Ovary (tissue), 9 donors: ENCODE measurements around the gene DNAAF1. TPM values are rescaled to one million over a fixed set of nuclear protein-coding genes. Genes with fewer than 3 reads are reported as not detected.

Source experiments
- DNase-seq, 5 donors: peaks; one replicate each; pipeline ENCODE4 v3.0.0-alpha.2; 2019 to 2020
- H3K27ac ChIP-seq, 2 donors: fragments of 200-600 bp; one replicate each; pipeline versions ENCODE4 v1.5.1 to v1.8.0; 2019 to 2022
- H3K27me3 ChIP-seq: fragments of 200-600 bp; one replicate; pipeline ENCODE4 v1.8.0; 2022
- H3K36me3 ChIP-seq: fragments of 200-600 bp; sonication (generic); one replicate; pipeline ENCODE4 v1.5.1; 2019
- H3K4me1 ChIP-seq: one replicate; pipeline ENCODE4 v1.8.1; 2013; ENCODE audit warnings: mild to moderate bottlenecking, moderate library complexity; ENCODE audit not compliant: insufficient read depth
- H3K4me3 ChIP-seq: fragments of 200-600 bp; sonication (generic); one replicate; pipeline ENCODE4 v1.5.1; 2017
- H3K9me3 ChIP-seq, 2 donors: fragments of 200-600 bp in 1 of 2; sonication (generic) in 1 of 2; one replicate each; pipeline versions ENCODE4 v1.5.1 to v1.8.1; 2013 to 2019; ENCODE audit warnings: mild to moderate bottlenecking in 1 of 2, moderate library complexity in 1 of 2
- EP300 ChIP-seq: sonication (generic); formaldehyde crosslinking; IDR thresholded peaks from one replicate; pipeline ENCODE4 v1.6.1; 2017; ENCODE audit warnings: antibody characterized with exemption
- POLR2A ChIP-seq: fragments of 450-650 bp; IDR thresholded peaks from one replicate; pipeline ENCODE4 v1.6.1; 2017; ENCODE audit warnings: antibody characterized with exemption, mild to moderate bottlenecking, moderate library complexity
- WGBS, 3 donors: extraction: QIAGEN DNeasy Blood & Tissue Kit in 1 of 3; methylation state at CpG; one replicate each; pipeline versions ENCODE4 v1.1.5 to v1.1.7; 2013 to 2017; 5-methylcytosine and 5-hydroxymethylcytosine counted together
- intact Hi-C, 4 donors: fragments of 100-400 bp; cut with DNase I; formaldehyde crosslinking; loops; one replicate each; pipeline versions ENCODE4 v1.11.0 to v1.15.1; 2022 to 2023
- polyA plus RNA-seq, 2 donors: library from polyadenylated mRNA; stranded (reverse); fragments of 200-250 nt in 1 of 2; fragments of 350-450 nt in 1 of 2; fragmentation: Illumina TruSeq in 1 of 2; extraction: RNeasy Lipid Tissue Mini Kit (QIAGEN cat#74804) in 1 of 2; gene quantifications; one replicate each; pipeline ENCODE4 v1.2.3, GENCODE V29; 2013 to 2014
- total RNA-seq, 7 donors: library from RNA; depleted of rRNA in 2 of 7; stranded (reverse); fragments of >200 nt in 2 of 7; fragmentation: NEBNext Ultra II Directional in 3 of 7; extraction: Animal tissue kit (Norgen Biotek cat#: 25700) in 3 of 7; gene quantifications; one replicate each; pipeline versions ENCODE4 v1.1.0 to v1.2.4, GENCODE V29; 2016 to 2023
- TF ChIP-seq, protein P1 (sequence below), 3 donors: fragments of 450-650 bp in 2 of 3; fragments of 200-600 bp in 1 of 3; IDR thresholded peaks; one replicate each; pipeline versions ENCODE4 v1.5.1 to v1.8.0; 2016 to 2022; ENCODE audit warnings: antibody characterized with exemption in 3 of 3, mild to moderate bottlenecking in 1 of 3
- donor health status: DM: no; HTN: no; CAD: no; lungs with moderate emphysema.
- donor health status: DM: no; HTN: no; CAD: no.
- donor health status: Bipolar disorder and iron deficiency.
- donor health status: DM: yes; HTN: yes; CAD: no.
- donor health status: DM: no; HTN: no; CAD: no.
- donor health status: DM: yes; HTN: yes; CAD: no.

The DNAAF1 gene
- total and polyA plus RNA-seq, 9 donors: 0.33 to 42.6 (median 1.8) TPM

GRCh38 chr16:84224554-84224953, 79.4 kb downstream of the DNAAF1 start:
- H3K9me3 ChIP-seq: no peaks in the 10 kb centered on the region
- intact Hi-C loops: no loop called here
- H3K27ac ChIP-seq: no peak overlapping the region
- H3K27me3 ChIP-seq: no peaks in the 10 kb centered on the region
- H3K36me3 ChIP-seq: no peaks in the 10 kb centered on the region
- TF ChIP-seq POLR2A (no peak), EP300 (no peak)
- TF ChIP-seq, protein P1, sequence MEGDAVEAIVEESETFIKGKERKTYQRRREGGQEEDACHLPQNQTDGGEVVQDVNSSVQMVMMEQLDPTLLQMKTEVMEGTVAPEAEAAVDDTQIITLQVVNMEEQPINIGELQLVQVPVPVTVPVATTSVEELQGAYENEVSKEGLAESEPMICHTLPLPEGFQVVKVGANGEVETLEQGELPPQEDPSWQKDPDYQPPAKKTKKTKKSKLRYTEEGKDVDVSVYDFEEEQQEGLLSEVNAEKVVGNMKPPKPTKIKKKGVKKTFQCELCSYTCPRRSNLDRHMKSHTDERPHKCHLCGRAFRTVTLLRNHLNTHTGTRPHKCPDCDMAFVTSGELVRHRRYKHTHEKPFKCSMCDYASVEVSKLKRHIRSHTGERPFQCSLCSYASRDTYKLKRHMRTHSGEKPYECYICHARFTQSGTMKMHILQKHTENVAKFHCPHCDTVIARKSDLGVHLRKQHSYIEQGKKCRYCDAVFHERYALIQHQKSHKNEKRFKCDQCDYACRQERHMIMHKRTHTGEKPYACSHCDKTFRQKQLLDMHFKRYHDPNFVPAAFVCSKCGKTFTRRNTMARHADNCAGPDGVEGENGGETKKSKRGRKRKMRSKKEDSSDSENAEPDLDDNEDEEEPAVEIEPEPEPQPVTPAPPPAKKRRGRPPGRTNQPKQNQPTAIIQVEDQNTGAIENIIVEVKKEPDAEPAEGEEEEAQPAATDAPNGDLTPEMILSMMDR (IDR thresholded peaks at IDR 0.05): no peak
- no peak for DNase-seq
- peaks cover 7% of the 10 kb centered on the region for H3K4me1 ChIP-seq
- WGBS, 3 donors: 81 to 92% (median 89%) methylated on average over 3 of the region's 3 CpGs
- no peak overlapping the region for H3K4me3 ChIP-seq

GRCh38 chr16:84225126-84225525, 80.0 kb downstream of the DNAAF1 start:
- no peak overlapping the region for H3K4me3 ChIP-seq
- peaks cover 7% of the 10 kb centered on the region for H3K4me1 ChIP-seq
- 81 to 95% (median 83%) methylated on average over 3 of the region's 3 CpGs for WGBS, 3 donors
- H3K9me3 ChIP-seq: no peaks in the 10 kb centered on the region
- no peak for DNase-seq
- no peaks in the 10 kb centered on the region for H3K36me3 ChIP-seq
- intact Hi-C loops: no loop called here
- TF ChIP-seq POLR2A (no peak), EP300 (no peak)
- TF ChIP-seq, protein P1 (IDR thresholded peaks at IDR 0.05): no peak
- H3K27ac ChIP-seq: no peak overlapping the region
- H3K27me3 ChIP-seq: no peaks in the 10 kb centered on the region

DNA sequence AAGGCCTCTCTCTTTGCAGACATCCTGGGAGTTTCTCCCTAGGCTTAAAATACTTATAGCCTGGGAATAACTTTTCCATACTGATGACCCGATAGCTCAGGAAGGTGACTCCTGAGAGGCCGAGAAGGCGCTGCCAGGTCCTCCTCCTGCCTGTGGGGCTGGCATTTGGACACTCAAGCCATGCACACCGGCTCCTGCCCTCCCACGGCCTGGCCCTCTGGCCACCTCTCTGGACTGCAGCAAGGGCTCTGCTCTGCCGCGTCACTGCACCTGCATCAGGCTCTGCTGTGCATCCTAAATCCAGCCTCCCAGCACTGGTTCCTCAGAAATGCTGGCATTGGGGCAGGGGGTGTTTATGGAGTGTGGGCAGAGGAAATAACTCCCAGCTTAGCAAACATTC, 80.5 kb downstream of the DNAAF1 start:
- Histone ChIP-seq H3K9me3 (no peaks in the 10 kb centered on the region), H3K27me3 (no peaks in the 10 kb centered on the region), H3K27ac (no peak overlapping the region), H3K4me3 (no peak overlapping the region), H3K36me3 (no peaks in the 10 kb centered on the region), H3K4me1 (peaks cover 7% of the 10 kb centered on the region)
- TF ChIP-seq POLR2A (no peak), EP300 (no peak)
- TF ChIP-seq, protein P1 (IDR thresholded peaks at IDR 0.05): no peak
- DNase-seq: no peak
- intact Hi-C loops: no loop called here
- WGBS, 3 donors: 76 to 89% (median 79%) methylated on average over 7 of the region's 7 CpGs

- no peak for DNase-seq
- TF ChIP-seq POLR2A (no peak), EP300 (no peak)
- TF ChIP-seq, protein P1 (IDR thresholded peaks at IDR 0.05): no peak
- H3K27me3 ChIP-seq: no peaks in the 10 kb centered on the region
- intact Hi-C loops: no loop called here
- 82 to 88% (median 87%) methylated on average over 8 of the region's 8 CpGs for WGBS, 3 donors
- H3K4me1 ChIP-seq: peaks cover 7% of the 10 kb centered on the region
- no peak overlapping the region for H3K27ac ChIP-seq
- H3K4me3 ChIP-seq: no peak overlapping the region
- H3K9me3 ChIP-seq: no peaks in the 10 kb centered on the region
- no peaks in the 10 kb centered on the region for H3K36me3 ChIP-seq
These were observed 80.9 kb downstream of the DNAAF1 start for GRCh38 chr16:84226026-84226425.

Other genes starting within 250 kb of the DNAAF1 start
- 10 to 100 TPM in 2 of 7 donors, 1 to 10 TPM in 5; 6.8 to 11.8 (median 8.8) TPM for gene MLYCD, start 246.2 kb upstream of the DNAAF1 start, total RNA-seq
- 1 to 10 TPM; 4.4 to 4.6 TPM for gene MLYCD, start 246.2 kb upstream of the DNAAF1 start, polyA plus RNA-seq
- 1 to 10 TPM; 2.0 to 9.3 (median 5.4) TPM for gene OSGIN1, start 192.1 kb upstream of the DNAAF1 start, total RNA-seq
- 1 to 10 TPM in 1 of 2 donors, under 1 TPM in 1; 0.65 to 5.5 TPM for gene OSGIN1, start 192.1 kb upstream of the DNAAF1 start, polyA plus RNA-seq
- gene NECAB2, start 177.1 kb upstream of the DNAAF1 start, total RNA-seq: under 1 TPM in 3 of 7 donors, not detected in 4; 0.20 to 0.50 (median 0.37) TPM
- gene NECAB2, start 177.1 kb upstream of the DNAAF1 start, polyA plus RNA-seq: 1 to 10 TPM in 1 of 2 donors, under 1 TPM in 1; 0.65 to 1.6 TPM
- under 1 TPM in 2 of 7 donors, not detected in 5; 0.62 to 0.66 TPM for gene SLC38A8, start 102.5 kb upstream of the DNAAF1 start, total RNA-seq
- gene SLC38A8, start 102.5 kb upstream of the DNAAF1 start, polyA plus RNA-seq: under 1 TPM in 1 of 2 donors, not detected in 1; 0.98 TPM
- 10 to 100 TPM; 78.8 to 99.2 (median 90.3) TPM for gene MBTPS1, start 28.4 kb upstream of the DNAAF1 start, total RNA-seq
- gene MBTPS1, start 28.4 kb upstream of the DNAAF1 start, polyA plus RNA-seq: 100 to 1,000 TPM in 1 of 2 donors, 10 to 100 TPM in 1; 73.8 to 122 TPM
- gene HSDL1, start 131 bp upstream of the DNAAF1 start, total RNA-seq: 10 to 100 TPM; 17.5 to 34.1 (median 27.2) TPM
- gene HSDL1, start 131 bp upstream of the DNAAF1 start, polyA plus RNA-seq: 10 to 100 TPM; 17.6 to 28.2 TPM
- 10 to 100 TPM; 39.7 to 89.0 (median 58.4) TPM for gene TAF1C, start 41.7 kb downstream of the DNAAF1 start, total RNA-seq
- gene TAF1C, start 41.7 kb downstream of the DNAAF1 start, polyA plus RNA-seq: 10 to 100 TPM; 14.1 to 63.8 TPM
- gene ADAD2, start 45.8 kb downstream of the DNAAF1 start, total RNA-seq: under 1 TPM in 2 of 7 donors, not detected in 5; 0.71 to 0.97 TPM
- gene ADAD2, start 45.8 kb downstream of the DNAAF1 start, polyA plus RNA-seq: 1 to 10 TPM in 1 of 2 donors, under 1 TPM in 1; 0.12 to 2.0 TPM
- gene KCNG4, start 94.7 kb downstream of the DNAAF1 start, total RNA-seq: not detected
- gene KCNG4, start 94.7 kb downstream of the DNAAF1 start, polyA plus RNA-seq: not detected
- 1 to 10 TPM in 4 of 7 donors, under 1 TPM in 3; 0.57 to 3.4 (median 2.1) TPM for gene WFDC1, start 149.6 kb downstream of the DNAAF1 start, total RNA-seq
- 10 to 100 TPM in 1 of 2 donors, 1 to 10 TPM in 1; 8.4 to 10.7 TPM for gene WFDC1, start 149.6 kb downstream of the DNAAF1 start, polyA plus RNA-seq
- gene ATP2C2, start 223.2 kb downstream of the DNAAF1 start, total RNA-seq: 1 to 10 TPM in 4 of 7 donors, under 1 TPM in 1, not detected in 2; 0.67 to 8.5 (median 1.5) TPM
- gene ATP2C2, start 223.2 kb downstream of the DNAAF1 start, polyA plus RNA-seq: under 1 TPM in 1 of 2 donors, not detected in 1; 0.10 TPM